Fibroblast of skin of scalp (primary cell): ENCODE results near the gene IL15RA.
"Not testable (repeated sequence)": the region's sequence is repeated elsewhere in the genome, so short reads cannot be mapped to it uniquely, and the experiment has no call there.

ENCODE experiments used
- DNase-seq: peaks from one replicate; pipeline ENCODE4 v3.0.0-alpha.2; 2013

IL15RA gene

DNA sequence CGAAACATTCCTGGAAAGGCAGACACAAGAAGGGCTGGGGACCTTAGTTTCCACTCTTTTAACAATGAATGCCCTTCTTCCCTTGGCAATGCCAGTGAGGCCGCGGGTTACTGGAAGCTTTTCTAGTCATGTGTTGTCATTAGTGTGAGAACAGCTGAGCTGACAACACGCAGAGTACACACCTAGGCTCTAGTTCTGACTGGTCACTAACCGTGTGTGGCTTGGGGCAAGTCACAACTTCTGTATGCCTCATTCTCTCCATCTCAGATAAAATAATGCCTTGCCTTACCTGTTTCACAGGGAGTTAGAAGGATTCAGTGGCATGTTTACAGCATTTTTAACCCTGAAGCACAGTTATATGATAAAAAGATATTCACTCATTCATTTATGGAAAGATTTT, 55.6 kb downstream of the IL15RA start:
- DNase-seq = no peak

DNA sequence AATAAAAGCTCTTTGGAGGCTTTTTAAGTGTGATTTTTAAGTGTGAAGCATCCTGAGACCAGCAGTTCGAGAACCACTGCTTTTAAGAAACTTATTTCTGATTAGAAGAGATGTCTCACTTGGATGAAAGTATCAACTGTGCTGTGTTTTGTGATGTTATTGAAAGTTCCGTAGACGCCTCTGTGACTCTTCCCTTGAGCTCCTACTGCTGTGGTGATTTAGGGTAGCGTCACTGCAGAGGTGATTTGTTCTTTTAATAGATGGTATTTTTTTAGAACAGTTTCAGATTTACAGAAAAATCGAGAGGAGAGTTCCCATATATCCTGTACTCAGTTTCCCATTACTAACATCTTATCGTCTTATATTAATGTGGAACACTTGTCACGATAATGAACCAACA, 57.8 kb downstream of the IL15RA start:
- DNase-seq = no peak

DNA sequence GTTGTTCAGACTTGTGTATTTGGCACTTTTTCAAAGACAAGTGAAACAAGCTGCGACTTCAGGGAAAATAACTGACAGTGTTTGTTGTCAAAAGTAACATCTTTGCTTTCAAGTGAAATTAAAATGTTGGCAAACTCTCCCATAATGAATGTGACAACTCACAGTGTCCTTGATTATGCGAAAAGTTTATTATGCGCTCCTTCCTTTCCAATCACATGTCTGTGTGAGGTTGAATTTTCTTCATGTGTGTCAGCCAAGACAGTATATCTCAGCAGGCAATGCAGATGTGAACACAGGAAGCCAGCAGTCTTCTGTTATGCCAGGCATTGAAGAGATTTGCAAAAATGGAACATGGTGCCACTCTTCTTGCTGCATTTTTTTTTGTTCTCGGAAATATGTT, 58.6 kb downstream of the IL15RA start:
- DNase-seq = no peak

DNA sequence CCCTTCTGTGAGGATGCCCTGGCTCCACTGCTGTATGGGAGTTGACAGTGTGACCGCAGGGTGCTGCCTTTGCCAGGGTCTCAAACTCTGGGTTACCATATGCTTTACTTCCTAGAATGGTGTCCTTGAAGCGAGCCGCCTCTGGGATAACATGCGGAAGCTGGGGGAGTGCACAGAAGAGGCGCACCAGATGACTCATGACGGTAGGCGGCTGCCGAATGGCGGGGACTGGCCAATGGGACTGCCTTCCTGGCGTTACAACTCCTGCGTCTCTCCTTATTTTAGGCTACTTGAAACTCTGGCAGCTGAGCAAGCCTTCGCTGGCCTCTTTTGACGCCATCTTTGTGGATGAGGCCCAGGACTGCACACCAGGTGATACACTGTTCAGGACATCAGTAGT, 60.0 kb downstream of the IL15RA start:
- DNase-seq = no peak

DNA sequence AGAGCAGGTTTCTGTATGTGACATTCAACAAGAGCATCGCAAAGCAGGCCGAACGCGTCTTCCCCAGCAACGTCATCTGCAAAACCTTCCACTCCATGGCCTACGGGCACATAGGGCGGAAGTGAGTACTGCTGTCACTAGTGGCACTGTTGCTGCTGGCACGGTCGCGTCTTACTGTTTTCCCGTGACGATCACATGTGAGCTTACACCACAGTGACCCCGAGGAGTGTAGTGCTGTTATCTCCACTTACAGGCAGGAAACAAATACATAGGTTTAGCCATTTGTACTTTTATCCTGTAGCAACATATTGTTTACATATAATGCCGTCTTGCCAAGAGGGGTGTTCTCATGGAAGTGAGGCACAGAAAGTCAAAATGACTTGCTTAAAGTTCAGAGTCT, 61.9 kb downstream of the IL15RA start:
- no peak for DNase-seq

DNA sequence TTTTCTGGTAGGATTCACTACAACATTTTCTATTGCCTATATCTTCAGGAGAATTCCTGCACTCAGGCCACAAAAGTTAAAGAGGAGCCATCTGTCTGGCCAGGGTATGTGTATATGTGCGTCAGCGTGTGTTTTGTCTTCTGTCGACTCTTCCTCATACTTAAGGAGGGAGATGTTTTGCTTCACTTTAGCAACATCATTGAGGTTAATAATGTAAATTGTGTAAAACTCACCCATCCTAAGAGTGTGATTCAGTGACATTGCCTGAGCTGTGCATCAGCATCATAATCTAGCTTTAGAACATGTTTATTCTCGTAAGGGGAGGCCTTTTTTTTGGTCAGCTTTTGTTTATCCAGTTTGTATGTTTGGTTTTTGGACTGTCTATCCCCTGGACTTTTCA, 63.6 kb downstream of the IL15RA start:
- no peak for DNase-seq

DNA sequence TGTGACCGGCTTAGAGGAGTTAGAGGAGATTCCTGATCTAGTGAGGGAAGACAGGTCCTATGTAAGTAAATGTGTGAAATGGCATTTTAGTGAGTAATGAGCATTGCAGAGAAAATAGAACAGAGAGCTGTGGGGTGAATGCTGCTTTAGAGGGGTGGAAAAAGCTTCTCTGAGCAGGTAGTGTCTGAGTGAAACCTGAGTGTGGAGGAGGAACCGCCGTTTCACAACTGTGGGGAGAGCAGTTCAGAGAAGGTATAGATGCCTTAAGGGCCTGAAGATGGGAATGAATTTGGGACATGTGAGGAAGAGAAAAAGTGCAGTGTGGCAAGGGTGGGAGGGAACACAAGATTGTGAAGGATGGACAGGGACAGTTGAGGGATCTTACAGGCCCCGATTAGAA, 65.7 kb downstream of the IL15RA start:
- no peak for DNase-seq

DNA sequence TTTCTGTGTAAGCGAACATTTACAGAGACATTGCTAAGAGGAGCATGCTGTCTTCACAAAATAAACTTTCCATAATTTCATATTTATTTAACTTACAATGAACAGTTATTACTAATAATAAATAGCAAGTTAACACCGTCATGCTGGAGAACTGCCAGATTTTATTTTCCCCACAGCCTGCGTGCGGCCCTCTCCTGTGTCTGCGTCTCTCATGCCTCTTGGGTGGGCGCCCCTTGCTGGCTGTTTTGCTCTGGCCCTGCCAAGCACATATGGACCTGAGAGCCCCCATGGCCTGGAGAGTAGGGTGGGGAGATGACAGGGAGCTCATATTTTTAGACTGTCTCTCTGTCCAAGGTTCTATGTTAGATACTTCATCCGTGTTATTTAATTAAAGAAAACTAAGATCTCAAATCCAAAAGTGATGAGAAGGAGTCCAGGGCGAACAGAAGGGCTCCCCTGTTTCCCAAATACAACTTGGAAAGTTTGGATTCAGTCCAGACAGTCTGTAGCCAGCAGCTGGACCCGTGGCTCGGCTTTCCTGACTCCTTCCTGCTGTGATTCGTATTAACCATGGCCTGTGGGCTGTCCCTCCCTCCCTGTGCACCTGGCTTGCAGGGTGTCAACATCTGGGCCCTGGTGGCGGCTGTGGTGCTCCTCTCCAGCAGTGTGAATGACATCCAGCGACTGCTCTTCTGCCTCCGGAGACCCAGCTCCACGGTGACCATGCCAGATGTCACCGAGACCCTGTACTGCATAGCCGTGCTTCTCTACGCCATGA, 66.8 kb downstream of the IL15RA start:
- no peak for DNase-seq

DNA sequence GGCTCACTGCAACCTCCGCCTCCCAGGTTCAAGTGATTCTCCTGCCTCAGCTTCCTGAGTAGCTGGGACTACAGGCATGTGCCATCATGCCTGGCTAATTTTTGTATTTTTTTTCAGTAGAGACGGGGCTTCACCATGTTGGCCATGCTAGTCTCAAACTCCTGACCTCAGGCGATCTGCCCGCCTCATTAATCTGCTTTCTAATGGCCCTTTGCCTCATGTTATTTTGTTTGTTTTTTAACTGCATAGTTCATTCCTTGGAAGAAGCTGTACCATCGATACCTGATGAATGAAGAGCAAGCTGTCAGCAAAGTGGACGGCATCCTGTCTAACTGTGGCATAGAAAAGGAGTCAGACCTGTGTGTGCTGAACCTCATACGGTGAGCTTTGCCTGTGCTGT, 68.7 kb downstream of the IL15RA start:
- DNase-seq = not testable (repeated sequence)

DNA sequence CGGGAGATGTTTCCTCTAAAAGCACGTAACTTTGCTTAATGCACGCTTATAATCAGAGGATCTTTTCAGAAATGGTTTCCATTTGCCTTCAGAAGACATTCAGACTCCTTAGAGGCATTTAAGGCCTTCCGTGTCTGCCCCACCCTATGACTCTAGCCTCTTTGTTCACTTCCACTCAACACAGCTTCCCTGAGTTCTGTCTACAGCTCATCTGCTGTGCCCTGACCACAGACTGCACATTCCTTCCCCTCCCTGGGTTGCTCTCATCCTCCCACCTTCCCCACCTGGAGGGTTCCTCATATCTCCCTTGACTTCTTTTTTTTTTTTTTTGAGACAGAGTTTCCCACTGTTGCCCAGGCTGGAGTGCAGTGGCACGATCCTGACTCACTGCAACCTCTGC, 70.7 kb downstream of the IL15RA start:
- DNase-seq = no peak

DNA sequence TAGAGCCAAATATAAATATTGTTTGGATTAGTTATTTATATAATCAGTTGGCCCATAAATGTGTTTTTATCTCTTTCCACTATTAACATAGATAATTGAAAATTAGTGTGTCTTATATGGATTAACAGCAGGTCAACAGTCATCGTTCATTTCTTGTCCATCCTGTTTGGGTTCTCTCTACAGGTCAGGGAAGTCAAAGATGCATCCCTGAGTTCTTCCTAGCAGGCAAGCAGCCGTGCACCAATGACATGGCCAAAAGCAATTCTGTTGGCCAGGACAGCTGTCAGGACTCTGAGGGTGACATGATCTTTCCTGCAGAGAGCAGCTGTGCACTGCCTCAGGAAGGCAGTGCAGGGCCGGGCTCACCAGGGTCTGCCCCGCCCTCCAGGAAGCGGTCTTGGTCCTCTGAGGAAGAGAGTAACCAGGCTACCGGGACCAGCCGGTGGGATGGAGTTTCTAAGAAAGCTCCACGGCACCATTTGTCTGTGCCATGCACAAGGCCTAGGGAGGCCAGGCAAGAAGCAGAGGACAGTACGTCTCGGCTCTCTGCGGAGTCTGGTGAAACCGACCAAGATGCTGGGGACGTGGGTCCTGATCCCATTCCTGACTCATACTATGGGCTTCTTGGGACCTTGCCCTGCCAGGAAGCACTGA, 71.4 kb downstream of the IL15RA start:
- no peak for DNase-seq

DNA sequence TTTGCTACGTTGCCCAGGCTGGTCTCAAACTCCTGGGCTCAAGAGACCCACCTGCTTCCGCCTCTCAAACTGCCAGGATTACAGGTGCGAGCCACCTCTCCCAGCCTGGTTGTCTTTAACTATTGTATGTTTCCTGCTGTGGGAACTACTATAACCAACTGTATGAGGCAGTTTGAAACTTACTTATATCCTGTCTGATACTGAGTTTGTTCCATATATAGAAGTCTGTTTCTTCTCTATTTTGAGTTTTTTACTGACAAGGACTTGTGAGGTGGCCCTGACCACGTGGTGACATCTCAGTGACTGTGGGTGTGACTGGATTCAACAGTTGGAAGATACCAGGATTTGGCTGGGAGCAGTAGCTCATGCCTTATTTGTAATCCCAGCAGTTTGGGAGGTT, 73.1 kb downstream of the IL15RA start:
- no peak for DNase-seq

DNA sequence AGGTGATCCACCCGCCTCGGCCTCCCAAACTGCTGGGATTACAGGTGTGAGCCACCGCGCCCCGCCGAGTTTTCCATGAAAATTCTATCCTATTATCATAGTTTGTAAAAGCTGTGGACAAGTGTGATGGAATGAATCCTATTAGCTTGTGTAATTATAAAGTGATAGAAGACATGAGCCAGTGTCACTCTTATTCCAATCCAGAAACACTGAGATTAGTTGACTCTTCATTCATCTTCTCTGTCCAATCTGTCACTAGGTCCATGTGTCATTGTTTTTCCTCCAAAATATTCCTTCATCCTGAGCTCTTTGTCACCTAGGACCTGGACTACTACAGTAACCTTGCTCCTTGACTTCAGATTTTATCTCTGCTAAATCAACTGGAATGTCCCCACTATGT, 73.8 kb downstream of the IL15RA start:
- DNase-seq = no peak

DNA sequence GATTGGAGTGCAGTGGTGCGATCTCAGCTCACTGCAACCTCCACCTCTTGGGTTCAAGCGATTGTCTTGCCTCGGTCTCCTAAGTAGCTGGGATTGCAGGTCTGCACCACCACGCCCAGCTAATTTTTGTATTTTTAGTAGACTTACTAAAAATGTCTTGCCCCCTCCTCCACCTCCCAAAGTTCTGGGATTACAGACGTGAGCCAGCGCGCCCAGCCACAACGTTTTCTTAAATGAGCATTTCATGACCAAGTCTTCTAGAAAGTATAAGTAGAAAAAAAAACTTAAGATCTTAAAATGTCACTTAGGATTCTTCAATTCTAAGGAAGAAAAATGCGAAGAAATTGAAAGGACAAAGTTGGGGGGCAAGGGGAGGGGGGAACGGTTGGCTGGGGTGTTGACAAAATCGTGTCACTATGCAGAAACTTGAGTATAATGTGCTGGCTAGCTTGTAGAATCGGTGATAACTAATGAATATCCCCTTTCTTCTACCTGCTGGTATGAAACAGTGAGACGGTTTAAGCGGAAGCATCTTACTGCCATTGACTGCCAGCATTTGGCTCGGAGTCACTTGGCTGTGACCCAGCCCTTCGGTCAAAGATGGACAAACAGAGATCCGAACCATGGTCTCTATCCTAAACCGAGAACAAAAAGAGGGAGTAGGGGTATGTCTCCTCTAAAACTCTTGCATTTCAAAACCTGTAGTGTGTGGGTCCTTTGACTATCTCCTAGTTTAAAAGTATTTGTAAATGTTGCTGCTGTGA, 74.7 kb downstream of the IL15RA start:
- DNase-seq = no peak
